Posterior cingulate gyrus (tissue), 11 donors: Measurements from ENCODE around the gene ZSCAN20.
A peak's percentile ranks its signal among the peaks of the same experiment; 100 is the strongest.

ENCODE experiments used
- DNase-seq, 10 donors: peaks; one replicate each; pipeline versions ENCODE4 v3.0.0 to v3.0.0-alpha.2; 2020 to 2021; ENCODE audit warnings: mixed read lengths in 3 of 10
- intact Hi-C: fragments of 100-400 bp; cut with DNase I; formaldehyde crosslinking; loops from one replicate; pipeline ENCODE4 v1.15.1; 2023

Gene ZSCAN20

DNA sequence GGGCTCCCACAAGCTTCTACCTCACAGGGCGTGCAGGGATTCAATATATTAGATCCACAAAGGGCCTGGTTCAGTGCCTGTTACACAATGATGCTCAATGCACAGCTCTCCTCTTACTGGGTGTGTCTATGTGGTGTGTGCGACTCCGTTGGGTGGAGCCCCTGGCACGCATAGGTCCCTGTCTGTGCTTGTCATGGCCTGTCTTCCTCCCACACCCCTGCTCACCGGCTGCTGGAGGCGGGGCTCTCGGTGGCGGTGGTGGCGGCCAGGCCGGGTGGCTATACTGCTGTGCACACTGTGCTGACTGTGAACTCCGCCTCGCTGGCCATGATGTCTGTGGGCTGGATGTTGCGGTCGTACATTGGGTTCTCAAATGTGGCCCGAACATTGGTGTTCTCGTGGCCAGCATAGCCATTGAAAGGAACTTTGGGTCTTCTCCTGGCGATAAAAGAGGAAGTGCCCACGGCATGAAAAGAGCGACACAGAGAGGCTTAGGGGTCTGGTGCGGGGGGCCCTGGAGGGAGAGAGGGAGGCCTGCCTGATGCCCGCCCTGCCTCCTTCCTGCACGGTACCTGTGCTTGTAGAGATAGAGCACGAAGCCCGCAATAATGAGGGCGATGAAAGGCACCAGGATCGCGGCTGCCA lies 46.9 kb downstream of the ZSCAN20 start:
- intact Hi-C loops: no loop called here
- no peak for DNase-seq

DNA sequence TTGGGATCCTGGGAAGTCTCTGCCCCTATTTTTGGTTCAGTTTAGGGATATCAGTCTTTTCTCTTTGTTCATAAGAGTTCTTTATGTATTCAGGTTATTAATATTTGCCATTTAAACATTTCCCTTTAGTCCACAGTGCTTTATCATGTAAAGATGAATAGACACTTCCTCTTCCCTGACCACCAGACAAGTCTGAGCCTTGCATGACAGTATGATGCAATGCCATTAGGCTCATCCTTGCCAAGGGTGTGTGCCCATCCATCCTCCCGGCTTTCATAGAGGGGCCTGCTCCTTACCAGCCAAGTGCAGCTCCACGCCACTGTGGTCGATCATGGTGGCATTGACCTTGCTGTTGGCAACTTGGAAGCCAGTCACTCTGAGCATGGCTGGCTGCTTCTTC lies 52.1 kb downstream of the ZSCAN20 start:
- DNase-seq: no peak
- intact Hi-C loops: no loop called here

DNA sequence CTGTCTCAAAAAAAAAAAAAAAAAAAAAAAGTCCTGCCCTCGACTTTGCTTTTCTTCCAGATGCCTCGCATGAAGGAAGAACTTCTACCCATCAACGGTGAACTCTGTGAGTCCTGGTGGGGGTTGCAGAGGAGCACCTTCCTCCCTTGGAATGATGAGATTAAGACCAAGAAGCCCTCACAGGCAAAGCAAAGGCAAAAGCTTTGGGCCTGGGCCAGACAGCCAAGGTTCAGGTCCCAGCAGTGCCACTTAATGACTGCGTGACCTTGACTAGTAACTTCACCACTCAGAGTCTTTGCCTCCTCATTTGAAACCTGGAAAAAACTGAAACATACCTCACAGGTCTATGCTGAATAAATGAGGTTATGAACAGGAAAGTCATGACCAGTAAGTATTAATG lies 55.5 kb downstream of the ZSCAN20 start:
- intact Hi-C loops: no loop called here

DNA sequence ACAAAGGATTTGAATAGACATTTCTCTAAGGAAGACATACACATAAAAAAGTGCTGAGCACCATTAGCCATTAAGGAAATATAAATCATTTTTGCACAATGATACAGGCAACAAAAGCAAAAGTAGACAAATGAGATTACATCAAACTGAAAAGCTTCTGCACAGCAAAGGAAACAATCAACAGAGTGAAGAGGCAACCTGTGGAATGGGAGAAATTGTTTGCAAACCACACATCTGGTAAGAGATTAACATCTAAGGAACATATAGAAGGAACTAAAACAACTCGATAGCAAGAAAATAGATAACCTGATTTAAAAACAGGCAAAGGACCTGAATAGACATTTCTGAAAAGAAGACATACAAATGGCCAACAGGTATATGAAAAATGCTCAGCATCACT lies 57.5 kb downstream of the ZSCAN20 start:
- intact Hi-C loops: no loop called here
- no peak for DNase-seq

More for the DNA sequence above, 55.5 kb downstream of the ZSCAN20 start:
- peak in 1 of 10 donors; percentile 64 for DNase-seq

DNA sequence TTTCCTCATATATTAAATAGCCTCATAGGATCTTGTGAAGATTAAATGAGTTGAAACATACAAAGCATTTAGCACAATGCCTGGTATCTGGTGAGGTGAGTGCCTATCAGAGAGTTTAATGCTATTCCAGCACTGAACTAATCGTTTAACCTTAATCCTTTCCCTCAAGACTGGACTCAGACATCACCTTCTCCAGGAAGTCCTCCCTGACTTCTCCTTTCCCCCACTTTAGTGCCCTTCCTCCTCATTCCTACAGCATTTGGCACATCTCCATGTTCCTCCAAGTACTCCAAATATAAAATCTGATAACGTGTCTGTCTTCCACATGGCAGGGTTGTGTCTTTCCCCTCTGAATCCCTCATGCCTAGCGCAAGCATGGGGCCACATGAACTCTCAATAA lies 59.8 kb downstream of the ZSCAN20 start:
- intact Hi-C loops: no loop called here
- DNase-seq: no peak

DNA sequence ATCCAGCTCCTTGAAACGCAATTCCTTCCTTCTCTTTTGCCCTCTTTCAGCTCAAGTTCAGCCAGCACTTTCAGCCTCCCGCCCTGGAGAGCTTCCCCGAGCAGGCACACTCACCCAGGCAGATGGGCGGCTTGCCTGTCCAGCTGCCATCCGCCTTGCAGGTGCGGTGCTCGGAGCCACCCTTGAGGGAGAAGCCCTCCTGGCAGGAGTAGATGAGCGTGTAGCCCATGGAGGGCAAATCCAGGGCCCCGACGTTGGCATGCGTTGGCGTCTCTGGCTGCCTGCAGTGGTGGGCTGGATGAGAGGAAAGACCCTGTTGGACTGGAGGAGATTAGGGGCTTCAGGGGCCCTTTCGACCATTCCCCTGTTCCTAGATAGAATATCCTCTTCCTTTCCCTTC lies 60.5 kb downstream of the ZSCAN20 start:
- intact Hi-C loops: no loop called here
- no peak for DNase-seq

DNA sequence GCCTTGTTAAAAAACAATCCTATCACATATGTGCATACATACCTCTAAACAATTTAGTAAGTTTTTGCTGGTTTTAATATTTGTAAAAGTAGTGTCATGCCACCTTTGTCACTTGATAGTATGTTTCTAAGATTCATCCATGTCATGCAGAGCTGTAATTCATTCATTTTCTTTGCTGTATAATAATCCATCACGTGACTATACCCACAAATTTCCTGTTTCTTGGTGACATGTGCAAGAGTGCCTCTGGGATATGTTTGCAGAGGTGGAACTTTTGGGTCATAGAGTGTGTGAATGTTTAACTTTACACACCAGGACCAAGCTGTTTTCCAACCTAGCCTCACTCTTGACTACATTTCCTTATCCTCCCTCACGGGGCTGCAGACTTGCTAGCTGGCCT lies 62.9 kb downstream of the ZSCAN20 start:
- intact Hi-C loops: no loop called here
- no peak for DNase-seq

DNA sequence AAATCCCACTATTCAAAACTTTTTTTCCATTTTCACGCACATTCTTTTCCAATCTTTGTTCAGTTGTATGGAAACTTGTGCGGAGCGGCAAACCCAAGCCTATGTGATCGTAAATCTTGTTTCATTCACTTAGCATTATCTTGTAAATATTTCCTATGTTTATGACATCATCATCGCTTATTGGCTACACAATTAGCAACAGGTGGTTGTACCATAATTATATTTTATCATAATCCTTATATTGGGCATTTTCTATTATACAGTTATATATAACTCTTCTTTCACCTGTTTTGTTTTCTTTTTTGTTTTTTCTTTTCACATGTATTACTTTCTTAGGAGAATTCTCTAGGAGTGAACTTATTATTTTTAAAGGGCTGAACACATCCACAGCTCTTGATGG lies 65.4 kb downstream of the ZSCAN20 start:
- DNase-seq: no peak
- intact Hi-C loops: no loop called here

DNA sequence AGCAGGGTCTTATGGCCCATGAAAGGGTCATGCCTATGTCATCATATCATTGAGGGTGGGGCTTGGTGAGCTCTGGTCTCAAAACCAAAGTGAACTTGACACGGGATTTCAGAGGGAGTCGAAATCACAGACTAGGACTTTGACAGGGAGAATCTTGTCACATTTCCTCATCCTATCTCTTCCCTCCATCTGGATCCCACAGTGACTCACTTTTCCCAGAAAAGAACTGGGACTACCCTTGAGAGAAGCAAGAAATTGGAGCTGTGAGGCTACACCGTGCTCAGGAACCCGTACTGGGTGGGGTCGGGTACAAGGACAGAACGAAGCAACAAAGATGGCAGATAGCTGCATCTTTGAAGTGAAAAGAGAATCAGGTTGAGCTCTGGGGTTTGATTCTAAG lies 69.5 kb downstream of the ZSCAN20 start:
- intact Hi-C loops: no loop called here
- DNase-seq: no peak
